GM21717 (cell line): Measurements from ENCODE around the gene FRMD4A.
"Not testable (repeated sequence)": the region's sequence is repeated elsewhere in the genome, so short reads cannot be mapped to it uniquely, and the experiment has no call there.

Experiments
- ATAC-seq: cut with Tn5 transposase; IDR thresholded peaks from one replicate; pipeline ENCODE4 v1.9.1; 2021; ENCODE audit warnings: mild to moderate bottlenecking, moderate library complexity; ENCODE audit not compliant: unreplicated experiment

FRMD4A gene

GRCh38 chr10:13960603-13961002, 370.1 kb downstream of the FRMD4A start:
- no peak for ATAC-seq

DNA sequence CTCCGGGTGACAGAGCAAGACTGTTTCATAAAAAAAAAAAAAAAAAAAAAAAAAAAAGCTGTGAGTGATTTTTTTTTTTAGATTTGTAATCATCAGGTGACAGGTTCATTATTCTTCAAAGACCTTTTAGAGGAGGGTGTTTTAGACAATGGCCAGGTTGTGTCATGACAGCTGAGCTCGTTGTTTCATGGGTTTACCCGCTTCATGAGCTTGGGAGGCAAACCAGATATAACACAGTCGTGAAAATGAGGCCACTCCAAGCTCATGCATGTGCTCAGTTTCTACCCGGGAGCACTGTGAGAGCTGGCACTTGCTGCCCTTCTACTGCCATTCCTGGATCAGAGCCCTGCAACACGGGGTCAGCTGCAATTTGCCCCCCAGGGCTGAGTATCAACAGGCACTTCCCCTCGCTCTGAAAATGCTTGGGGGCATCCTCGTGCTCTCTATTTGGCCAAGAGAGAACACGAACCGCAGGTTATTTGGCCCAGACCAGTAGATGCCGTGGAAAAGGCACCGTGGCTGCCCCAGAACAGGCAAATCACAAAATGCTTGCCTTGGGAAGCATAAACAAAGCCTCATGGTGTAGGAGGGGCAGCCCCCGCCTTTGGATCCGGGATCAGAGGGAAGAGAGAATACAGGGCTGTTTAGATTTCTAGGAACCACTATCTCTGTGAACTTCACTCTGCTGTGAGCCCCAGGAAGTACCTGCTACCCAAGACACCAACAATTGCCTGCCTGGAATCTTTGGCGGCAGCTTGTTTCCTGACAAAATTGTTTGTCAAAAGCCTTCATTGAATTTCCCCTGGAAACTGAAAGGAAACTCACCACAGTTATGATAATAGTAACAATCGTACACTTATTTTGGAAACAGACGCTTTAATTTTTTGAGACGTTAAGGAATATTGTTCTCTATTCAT, 371.0 kb downstream of the FRMD4A start:
- no peak for ATAC-seq

DNA sequence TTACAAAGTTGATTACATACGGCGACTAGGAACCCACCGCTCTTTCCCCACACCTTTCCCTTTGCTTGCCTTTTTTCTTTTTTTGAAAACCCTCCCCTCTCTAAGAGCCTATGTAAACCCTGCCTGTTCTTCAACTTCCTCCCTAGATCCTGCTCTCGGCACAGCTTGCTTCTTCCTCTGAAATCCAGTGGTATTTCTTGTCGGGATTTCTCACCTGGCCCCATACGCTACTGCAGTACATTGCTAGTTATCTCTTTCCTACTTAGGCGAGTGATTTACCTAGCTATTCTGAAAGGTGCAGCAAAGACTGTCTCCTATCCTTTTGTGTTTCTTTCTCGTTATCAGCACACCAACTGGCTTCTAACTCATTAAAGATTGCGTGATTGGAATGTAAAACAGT, 372.9 kb downstream of the FRMD4A start:
- no peak for ATAC-seq

- ATAC-seq, result no peak
Observed at GRCh38 chr10:13956826-13957225, 373.9 kb downstream of the FRMD4A start.

DNA sequence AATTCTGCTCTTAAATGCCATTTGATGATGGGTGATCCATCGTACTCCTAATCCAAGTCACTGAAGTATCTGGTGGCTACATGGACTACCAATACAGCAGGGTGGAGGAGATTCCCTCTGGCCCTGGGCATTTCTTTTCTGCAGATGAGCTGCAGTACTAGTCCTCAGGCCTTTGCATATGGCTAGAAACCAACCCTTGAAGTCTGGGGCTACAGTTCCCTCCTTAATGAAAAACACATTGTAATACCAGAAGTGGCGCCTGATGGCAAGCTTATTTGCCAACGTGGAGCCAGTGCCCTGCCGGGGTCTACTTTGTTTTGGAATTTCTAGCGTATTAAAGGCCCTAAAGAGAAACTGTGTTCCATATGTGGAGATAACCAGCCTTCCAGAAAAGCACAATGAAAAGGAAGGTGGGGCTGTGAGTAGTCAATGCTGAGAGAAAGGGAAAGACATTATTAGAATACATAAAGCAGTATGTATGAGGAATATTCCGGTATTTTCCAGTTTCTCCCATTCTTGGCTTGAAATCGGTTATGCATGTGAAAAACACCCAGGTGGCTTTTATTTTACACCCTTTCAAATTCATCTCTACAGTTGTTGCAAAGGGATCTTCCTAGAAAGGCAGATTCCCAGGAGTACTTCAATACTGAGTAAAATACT, 375.2 kb downstream of the FRMD4A start:
- no peak for ATAC-seq

DNA sequence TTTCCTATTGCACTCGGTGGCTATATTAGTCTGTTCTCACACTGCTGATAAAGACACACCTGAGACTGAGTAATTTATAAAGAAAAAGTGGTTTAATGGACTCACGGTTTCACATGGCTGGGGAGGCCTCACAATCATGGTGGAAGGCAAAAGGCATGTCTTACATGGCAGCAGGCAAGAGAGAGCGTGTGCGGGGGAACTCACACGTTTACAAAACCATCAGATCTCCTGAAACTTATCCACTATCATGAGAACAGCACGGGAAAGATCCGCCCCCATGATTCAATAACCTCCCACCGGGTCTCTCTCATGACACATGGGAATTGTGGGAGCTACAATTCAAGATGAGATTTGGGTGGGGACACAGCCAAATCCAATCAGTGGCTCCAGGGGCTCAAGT, 376.5 kb downstream of the FRMD4A start:
- ATAC-seq, result not testable (repeated sequence)

GRCh38 chr10:13953371-13953770, 377.4 kb downstream of the FRMD4A start:
- no peak for ATAC-seq

- no peak for ATAC-seq
Observed at GRCh38 chr10:13950543-13950939, 380.2 kb downstream of the FRMD4A start.

DNA sequence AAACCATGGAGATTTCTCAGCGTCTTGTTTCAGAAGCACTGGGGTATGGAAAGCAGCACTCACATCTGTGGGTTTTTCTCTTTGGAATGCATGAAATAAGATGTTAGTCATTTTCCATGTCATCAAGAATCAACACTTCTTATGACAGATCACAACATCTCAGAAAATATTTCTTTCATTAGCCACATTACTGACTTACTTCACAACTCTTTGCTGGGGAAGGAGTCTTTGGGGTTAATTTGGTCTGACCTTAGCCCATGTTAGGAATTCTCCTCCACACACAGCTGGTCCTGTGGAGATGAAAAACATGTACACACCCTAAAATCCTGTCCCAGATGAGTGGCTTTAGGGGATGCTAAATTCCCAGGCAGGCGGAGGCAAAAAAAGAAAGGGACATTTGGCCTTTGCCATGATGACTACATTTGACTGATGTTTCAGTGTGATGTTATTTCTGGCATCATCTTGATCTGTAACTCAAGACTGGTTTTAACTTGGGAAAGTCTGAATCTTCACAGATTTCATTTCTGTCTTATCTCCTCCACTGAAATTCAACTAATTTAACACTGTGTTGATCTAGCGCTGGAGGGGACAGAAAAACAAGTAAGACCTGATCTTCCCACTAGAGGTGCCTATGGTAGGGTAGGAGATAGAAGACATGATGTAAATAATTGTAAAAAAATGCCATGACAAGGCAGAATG, 380.7 kb downstream of the FRMD4A start:
- no peak for ATAC-seq

- no peak for ATAC-seq
Observed at GRCh38 chr10:13946209-13946460, 384.6 kb downstream of the FRMD4A start.

GRCh38 chr10:13945390-13946208, 385.1 kb downstream of the FRMD4A start:
- no peak for ATAC-seq

GRCh38 chr10:13944823-13945222, 385.9 kb downstream of the FRMD4A start:
- no peak for ATAC-seq

- no peak for ATAC-seq
Observed at GRCh38 chr10:13943735-13944398, 386.9 kb downstream of the FRMD4A start.

DNA sequence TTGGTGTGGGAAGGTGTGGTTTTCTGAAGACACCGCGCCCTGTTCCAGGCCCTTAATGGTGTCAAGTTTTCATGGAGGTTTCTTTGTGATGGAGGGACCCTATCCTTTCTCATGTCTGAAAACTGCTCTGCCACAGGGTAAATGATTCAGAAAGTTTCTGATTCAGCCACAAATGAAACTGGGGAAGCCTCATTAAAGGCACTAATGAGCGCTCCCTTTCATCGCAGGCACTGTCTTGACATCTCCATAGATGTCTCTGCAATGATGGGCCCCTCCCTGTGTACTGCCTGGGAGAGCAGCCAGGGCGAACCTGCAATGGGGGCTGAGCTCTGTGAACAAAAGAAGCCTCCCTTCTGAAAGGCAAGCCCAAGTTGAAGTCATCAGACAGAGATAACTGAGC, 388.7 kb downstream of the FRMD4A start:
- no peak for ATAC-seq

GRCh38 chr10:13939391-13939790, 391.3 kb downstream of the FRMD4A start:
- no peak for ATAC-seq

DNA sequence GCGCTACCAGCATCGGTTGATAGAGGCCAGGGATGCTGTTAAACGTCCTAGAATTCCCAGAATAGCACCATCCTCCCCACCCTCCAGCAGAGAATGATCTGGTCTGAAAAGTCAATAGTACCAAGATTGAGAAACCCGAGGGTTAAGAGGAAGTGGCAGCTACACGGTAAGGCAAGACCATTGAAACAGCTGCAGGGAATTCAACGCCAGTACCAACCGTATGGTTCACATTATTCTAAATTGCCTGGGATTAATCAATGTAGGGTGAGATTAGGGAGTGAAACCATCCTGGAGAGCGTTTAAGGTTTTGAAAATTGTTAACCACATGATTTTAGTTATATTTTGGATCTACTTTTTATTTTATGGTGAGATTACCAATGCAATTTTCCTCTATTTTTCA, 391.8 kb downstream of the FRMD4A start:
- ATAC-seq, result no peak

- ATAC-seq, result no peak
Observed at GRCh38 chr10:13936826-13937225, 393.9 kb downstream of the FRMD4A start.

- no peak for ATAC-seq
Observed at GRCh38 chr10:13930120-13930519, 400.6 kb downstream of the FRMD4A start.

DNA sequence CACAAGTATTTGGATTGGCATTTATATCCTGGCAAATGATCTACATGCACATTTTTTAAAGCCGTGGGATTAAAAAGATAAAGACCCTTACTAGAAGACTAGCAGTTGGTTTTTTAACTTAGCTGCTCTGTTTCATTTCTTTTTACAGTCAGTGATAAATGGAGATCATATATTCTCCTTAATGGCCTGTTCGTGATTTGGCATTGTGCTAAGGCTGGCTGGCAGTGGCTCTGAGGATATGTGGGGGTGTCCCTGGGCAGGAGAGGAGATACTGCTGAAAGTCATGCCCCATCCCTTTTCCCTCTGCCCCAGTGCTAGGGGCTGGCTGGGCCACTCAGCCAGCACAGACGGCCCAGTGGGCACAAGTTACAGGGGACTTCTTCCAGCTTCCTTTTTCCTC, 402.3 kb downstream of the FRMD4A start:
- no peak for ATAC-seq

- ATAC-seq, result no peak
Observed at GRCh38 chr10:13925971-13926780, 404.5 kb downstream of the FRMD4A start.
